Peyer's patch (tissue), 4 donors: Measurements from ENCODE around the gene ZFPL1. TPM values are rescaled to one million over a fixed set of nuclear protein-coding genes. Genes with fewer than 3 reads are reported as not detected.

Experiments
- DNase-seq, 3 donors: peaks; one replicate each; pipeline ENCODE4 v3.0.0-alpha.2; 2017 to 2019
- H3K27ac ChIP-seq, 4 donors: fragments of 200-600 bp; sonication (generic); one replicate each; pipeline ENCODE4 v1.5.1; 2016 to 2019
- H3K27me3 ChIP-seq, 2 donors: fragments of 200-600 bp; sonication (generic); one replicate each; pipeline ENCODE4 v1.5.1; 2019
- H3K36me3 ChIP-seq, 3 donors: fragments of 200-600 bp; sonication (generic); one replicate each; pipeline ENCODE4 v1.5.1; 2016 to 2019
- H3K4me1 ChIP-seq, 4 donors: fragments of 200-600 bp; sonication (generic); one replicate each; pipeline ENCODE4 v1.5.1; 2016 to 2019
- H3K4me3 ChIP-seq, 4 donors: fragments of 200-600 bp; sonication (generic); 1 replicate in 3 of 4; 2 replicates in 1 of 4; pipeline ENCODE4 v1.5.1; 2016 to 2019; ENCODE audit warnings: mild to moderate bottlenecking in 1 of 4
- H3K9me3 ChIP-seq, 4 donors: fragments of 200-600 bp; sonication (generic); one replicate each; pipeline ENCODE4 v1.5.1; 2016 to 2019; ENCODE audit warnings: mild to moderate bottlenecking in 1 of 4
- CTCF ChIP-seq, 6 experiments: fragments of 450-650 bp in 4 of 6; fragments of 200-600 bp in 2 of 6; sonication (generic) in 1 of 6; IDR thresholded peaks; one replicate each; pipeline ENCODE4 v1.5.1; 2017 to 2019; ENCODE audit warnings: antibody characterized with exemption in 6 of 6, mild to moderate bottlenecking in 3 of 6, moderate library complexity in 1 of 6
- POLR2A ChIP-seq, 2 donors: fragments of 450-650 bp; IDR thresholded peaks; one replicate each; pipeline ENCODE4 v1.5.1; 2017; ENCODE audit warnings: antibody characterized with exemption in 2 of 2, mild to moderate bottlenecking in 2 of 2, moderate library complexity in 2 of 2
- total RNA-seq, 4 donors: library from RNA; depleted of rRNA; stranded (reverse); fragments of >200 nt; gene quantifications; one replicate each; pipeline ENCODE4 v1.1.0, GENCODE V29; 2016

The ZFPL1 gene
- total RNA-seq, 4 donors from 2014 or later, result 53.9 to 67.6 (median 55.5) TPM

- peaks cover 0 to 6% (median 0%) of the 10 kb centered on the region in 4 donors for H3K4me1 ChIP-seq
- H3K27me3 ChIP-seq, result no peaks in the 10 kb centered on the region
- DNase-seq, result no peak
- no peak overlapping the region for H3K4me3 ChIP-seq
- no peak overlapping the region for H3K27ac ChIP-seq
- TF ChIP-seq POLR2A (IDR thresholded peaks at IDR 0.05), result no peak
- TF ChIP-seq CTCF (IDR thresholded peaks at IDR 0.05), result no peak
- H3K9me3 ChIP-seq, result no peaks in the 10 kb centered on the region
- H3K36me3 ChIP-seq, result no peaks in the 10 kb centered on the region
These were observed 17.2 kb upstream of the ZFPL1 start for GRCh38 chr11:65066805-65067291.

GRCh38 chr11:65067446-65067845 is 16.6 kb upstream of the ZFPL1 start:
- no peak for TF ChIP-seq POLR2A (IDR thresholded peaks at IDR 0.05)
- TF ChIP-seq CTCF (IDR thresholded peaks at IDR 0.05), result no peak
- Histone ChIP-seq H3K27me3 (no peaks in the 10 kb centered on the region), H3K27ac (no peak overlapping the region), H3K4me3 (no peak overlapping the region), H3K4me1 (peaks cover 0 to 6% (median 0%) of the 10 kb centered on the region in 4 donors), H3K36me3 (no peaks in the 10 kb centered on the region), H3K9me3 (no peaks in the 10 kb centered on the region)
- no peak for DNase-seq

GRCh38 chr11:65069217-65069616 is 14.8 kb upstream of the ZFPL1 start:
- H3K27me3 ChIP-seq, result no peaks in the 10 kb centered on the region
- no peaks in the 10 kb centered on the region for H3K9me3 ChIP-seq
- no peak for TF ChIP-seq POLR2A (IDR thresholded peaks at IDR 0.05)
- no peak for TF ChIP-seq CTCF (IDR thresholded peaks at IDR 0.05)
- no peaks in the 10 kb centered on the region for H3K36me3 ChIP-seq
- H3K27ac ChIP-seq, result no peak overlapping the region
- peaks cover 0 to 6% (median 0%) of the 10 kb centered on the region in 4 donors for H3K4me1 ChIP-seq
- H3K4me3 ChIP-seq, result no peak overlapping the region
- no peak for DNase-seq

GRCh38 chr11:65071907-65072630 is 12.0 kb upstream of the ZFPL1 start:
- no peak overlapping the region for H3K4me3 ChIP-seq
- H3K36me3 ChIP-seq, result no peaks in the 10 kb centered on the region
- DNase-seq, result no peak
- no peaks in the 10 kb centered on the region for H3K4me1 ChIP-seq
- H3K27ac ChIP-seq, result no peak overlapping the region
- H3K27me3 ChIP-seq, result no peaks in the 10 kb centered on the region
- TF ChIP-seq POLR2A (IDR thresholded peaks at IDR 0.05), result no peak
- no peak for TF ChIP-seq CTCF (IDR thresholded peaks at IDR 0.05)
- no peaks in the 10 kb centered on the region for H3K9me3 ChIP-seq

- H3K4me3 ChIP-seq, result no peak overlapping the region
- no peak for TF ChIP-seq POLR2A (IDR thresholded peaks at IDR 0.05)
- no peak for TF ChIP-seq CTCF (IDR thresholded peaks at IDR 0.05)
- no peak for DNase-seq
- H3K4me1 ChIP-seq, result no peaks in the 10 kb centered on the region
- no peaks in the 10 kb centered on the region for H3K9me3 ChIP-seq
- H3K27me3 ChIP-seq, result no peaks in the 10 kb centered on the region
- H3K27ac ChIP-seq, result no peak overlapping the region
- H3K36me3 ChIP-seq, result no peaks in the 10 kb centered on the region
These were observed 11.4 kb upstream of the ZFPL1 start for GRCh38 chr11:65072631-65072966.
